Measurements from ENCODE around the gene PHKG2.

PHKG2 gene

DNA sequence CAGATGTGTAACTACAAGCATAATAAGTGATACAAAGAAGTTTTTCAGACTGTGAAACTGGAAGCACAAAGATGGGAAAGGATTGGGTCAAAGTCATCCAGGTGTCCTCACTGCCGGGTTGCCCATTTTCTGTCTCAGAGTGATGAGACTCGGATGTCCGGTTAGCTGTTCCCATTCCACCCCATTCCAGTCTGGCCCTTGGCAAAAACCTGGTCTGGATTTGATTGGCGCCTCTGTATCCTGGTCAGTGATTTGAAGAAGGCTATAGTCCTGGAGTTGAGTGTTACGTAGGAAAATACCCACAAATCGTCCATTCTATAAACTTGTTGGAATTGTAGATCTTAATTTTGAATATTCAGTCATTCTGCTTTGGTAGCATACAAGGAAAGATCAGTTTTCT lies 19.9 kb upstream of the PHKG2 start:
- DNase-seq (ENCODE audit: low spot score): no peak

DNA sequence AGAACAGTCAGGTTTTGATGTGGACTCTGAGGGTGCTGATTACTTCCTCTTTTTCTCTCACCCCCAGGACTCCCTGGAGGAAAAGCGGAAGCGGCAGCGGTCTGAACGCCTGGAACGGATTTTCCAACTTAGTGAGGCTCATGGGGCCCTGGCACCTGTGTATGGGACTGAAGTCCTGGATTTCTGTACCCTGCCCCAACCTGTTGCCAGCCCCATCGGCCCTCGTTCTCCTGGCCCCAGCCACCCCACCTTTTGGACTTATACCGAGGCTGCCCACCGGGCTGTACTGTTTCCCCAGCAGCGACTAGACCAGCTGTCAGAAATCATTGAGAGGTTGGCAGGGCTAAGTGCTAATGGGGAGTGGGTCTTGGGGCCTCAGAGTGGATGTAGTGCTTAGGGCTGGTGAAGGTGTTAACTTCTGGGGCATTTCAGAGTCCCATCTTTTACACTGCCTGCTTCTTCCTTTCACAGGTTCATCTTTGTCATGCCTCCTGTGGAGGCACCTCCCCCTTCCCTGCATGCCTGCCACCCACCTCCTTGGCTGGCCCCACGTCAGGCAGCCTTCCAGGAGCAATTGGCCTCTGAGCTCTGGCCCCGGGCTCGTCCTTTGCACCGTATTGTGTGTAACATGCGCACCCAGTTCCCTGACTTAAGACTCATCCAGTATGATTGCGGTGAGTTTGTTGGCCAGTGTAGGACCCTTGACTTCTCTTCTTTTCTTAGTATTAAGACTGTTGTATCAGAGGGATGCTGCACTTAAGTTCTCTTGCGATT lies 19.1 kb upstream of the PHKG2 start:
- no peak for DNase-seq (ENCODE audit: low spot score)

DNA sequence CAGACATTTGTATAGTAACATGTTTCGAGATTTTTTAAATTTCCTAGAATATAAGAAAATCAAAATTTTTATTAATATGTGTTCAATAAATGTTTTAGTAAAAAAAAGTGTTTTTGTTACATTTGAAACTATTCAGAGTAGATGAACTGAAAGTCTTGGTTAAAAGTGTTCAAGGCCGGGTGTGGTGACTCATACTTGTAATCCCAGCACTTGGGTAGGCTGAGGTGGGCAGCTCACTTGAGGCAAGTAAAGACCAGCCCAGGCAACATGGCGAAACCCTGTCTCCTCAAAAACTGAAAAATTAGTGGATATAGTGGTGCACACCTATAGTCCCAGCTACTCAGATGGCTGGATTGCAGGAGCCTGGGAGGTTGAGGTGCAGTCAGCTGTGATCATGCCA lies 16.8 kb upstream of the PHKG2 start:
- DNase-seq (ENCODE audit: low spot score): no peak

DNA sequence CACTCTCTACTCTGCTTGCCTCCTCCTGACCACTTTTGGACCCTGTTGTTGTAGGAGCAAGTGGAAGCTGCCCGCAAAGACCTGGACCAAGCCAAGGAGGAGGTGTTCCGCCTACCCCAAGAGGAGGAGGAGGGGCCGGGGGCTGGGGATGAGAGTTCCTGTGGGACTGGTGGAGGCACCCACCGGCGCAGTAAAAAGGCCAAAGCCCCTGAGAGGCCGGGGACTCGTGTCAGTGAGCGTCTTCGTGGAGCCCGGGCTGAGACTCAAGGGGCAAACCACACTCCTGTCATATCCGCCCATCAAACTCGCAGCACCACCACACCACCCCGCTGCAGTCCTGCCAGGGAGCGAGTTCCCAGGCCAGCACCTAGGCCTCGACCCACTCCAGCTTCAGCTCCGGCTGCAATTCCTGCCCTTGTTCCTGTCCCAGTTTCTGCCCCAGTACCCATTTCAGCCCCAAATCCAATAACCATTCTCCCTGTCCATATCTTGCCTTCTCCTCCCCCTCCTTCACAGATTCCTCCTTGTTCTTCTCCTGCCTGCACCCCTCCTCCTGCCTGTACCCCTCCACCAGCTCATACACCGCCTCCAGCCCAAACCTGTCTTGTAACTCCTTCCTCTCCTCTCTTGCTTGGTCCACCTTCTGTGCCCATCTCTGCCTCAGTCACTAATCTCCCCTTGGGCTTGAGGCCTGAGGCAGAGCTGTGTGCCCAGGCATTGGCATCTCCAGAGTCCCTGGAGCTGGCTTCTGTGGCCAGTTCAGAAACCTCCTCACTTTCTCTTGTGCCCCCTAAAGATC lies 11.0 kb upstream of the PHKG2 start:
- DNase-seq (ENCODE audit: low spot score): no peak

DNA sequence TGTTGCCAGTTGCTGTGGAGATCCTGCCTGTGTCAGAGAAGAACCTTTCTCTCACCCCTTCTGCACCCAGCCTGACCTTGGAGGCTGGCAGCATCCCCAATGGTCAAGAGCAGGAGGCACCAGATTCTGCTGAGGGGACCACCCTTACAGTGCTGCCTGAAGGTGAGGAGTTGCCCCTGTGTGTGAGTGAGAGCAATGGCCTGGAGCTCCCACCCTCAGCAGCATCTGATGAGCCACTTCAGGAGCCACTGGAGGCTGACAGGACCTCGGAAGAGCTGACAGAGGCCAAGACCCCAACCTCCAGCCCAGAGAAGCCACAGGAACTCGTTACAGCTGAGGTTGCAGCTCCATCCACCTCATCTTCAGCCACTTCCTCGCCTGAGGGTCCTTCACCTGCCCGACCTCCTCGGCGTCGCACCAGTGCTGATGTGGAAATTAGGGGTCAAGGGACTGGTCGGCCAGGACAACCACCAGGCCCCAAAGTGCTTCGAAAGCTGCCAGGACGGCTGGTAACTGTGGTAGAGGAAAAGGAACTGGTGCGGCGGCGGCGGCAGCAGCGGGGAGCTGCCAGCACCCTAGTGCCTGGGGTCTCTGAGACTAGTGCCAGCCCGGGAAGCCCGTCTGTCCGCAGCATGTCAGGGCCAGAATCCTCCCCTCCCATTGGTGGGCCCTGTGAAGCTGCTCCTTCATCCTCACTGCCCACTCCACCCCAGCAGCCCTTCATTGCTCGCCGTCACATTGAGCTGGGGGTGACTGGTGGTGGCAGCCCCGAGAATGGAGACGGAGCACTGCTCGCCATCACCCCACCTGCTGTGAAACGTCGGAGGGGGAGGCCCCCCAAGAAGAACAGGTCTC lies 10.2 kb upstream of the PHKG2 start:
- no peak for DNase-seq (ENCODE audit: low spot score)

DNA sequence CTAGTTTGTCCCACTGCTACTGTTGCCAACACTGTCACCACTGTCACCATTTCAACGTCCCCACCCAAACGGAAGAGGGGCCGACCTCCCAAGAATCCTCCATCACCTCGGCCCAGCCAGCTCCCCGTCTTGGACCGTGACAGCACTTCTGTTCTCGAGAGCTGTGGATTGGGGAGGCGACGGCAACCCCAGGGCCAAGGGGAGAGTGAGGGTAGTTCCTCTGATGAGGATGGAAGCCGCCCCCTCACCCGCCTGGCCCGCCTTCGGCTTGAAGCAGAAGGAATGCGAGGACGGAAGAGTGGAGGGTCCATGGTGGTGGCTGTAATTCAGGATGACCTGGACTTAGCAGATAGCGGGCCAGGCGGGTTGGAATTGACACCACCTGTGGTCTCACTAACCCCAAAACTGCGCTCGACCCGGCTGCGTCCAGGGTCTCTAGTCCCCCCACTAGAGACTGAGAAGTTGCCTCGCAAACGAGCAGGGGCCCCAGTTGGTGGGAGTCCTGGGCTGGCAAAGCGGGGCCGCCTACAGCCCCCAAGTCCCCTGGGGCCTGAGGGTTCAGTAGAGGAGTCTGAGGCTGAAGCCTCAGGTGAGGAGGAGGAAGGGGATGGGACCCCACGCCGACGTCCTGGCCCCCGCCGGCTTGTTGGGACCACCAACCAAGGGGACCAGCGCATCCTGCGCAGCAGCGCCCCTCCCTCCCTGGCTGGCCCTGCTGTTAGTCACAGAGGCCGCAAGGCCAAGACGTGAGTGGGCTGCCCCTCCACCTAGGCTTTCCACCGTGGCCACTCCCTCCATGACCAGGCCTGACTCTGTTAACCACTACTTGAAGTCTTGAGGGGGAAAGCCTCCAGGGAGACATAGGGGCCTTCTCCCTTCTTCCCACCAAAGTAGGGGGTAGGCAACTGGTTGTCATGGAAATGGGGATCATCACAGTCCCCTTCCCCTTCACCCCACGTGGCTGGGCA lies 9.0 kb upstream of the PHKG2 start:
- DNase-seq (ENCODE audit: low spot score): no peak

DNA sequence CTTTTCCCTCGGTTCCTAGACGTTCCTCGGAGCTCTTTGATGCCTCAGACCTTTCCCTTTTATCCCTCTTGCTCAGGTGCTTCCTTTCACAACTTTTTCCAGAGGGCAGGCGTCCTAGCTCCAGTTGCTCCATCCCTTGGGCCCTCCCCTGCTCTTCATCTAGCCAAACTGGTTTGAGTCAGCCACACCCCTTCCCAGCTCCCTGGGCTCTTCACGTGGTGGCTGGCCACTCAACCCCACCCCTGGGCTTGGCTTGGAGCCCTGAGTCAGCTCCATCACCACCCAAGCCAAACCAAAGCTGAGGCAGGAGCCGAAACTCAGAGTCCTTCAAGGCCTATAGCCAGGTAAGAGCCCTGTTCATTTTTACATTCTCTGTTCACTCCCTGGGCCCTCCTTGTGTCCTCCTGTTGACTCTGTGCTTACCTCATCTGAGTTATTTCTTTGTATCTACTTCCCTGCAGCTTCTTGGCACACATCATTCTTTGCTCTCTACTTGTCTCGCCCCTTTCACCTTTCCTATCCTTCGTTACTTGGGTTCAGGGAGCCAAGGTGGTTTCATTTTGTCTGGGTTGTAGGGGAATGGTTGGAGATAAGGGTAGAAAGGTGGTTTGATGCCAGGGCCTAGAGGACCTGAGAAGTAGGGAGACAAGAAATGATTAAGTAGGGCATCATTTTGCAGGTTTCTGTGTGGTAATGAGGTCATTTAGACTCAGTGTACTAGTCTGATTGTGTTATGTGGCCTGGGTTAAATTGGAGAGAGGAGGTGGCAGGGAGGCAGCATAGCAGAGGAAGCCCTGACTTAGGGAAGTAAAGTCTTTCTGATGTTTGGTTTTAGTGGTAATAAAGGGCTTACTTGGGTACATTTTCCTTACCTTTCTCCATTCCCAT lies 7.6 kb upstream of the PHKG2 start:
- DNase-seq (ENCODE audit: low spot score): peak; percentile 85

DNA sequence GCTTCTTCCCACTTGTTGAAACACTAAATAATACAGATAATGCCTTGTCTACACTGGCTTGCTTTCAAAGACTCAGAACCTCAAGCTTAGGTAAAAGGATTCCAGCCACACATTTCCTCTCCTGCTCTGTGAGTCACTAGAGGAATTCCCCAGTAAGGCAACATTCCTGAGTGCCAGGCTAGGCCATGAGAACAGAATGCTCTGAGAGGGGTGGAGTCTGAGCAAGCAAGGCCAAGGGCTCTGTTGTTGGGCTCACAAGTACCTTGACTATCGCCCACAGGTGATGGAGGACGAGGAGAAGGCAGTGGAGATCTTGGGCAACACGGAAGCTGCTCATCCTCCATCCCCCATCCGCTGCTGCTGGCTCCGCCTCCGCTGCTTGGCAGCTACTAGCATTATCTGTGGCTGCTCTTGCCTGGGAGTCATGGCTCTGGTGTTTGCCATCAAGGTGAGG lies 6.7 kb upstream of the PHKG2 start:
- no peak for DNase-seq (ENCODE audit: low spot score)

DNA sequence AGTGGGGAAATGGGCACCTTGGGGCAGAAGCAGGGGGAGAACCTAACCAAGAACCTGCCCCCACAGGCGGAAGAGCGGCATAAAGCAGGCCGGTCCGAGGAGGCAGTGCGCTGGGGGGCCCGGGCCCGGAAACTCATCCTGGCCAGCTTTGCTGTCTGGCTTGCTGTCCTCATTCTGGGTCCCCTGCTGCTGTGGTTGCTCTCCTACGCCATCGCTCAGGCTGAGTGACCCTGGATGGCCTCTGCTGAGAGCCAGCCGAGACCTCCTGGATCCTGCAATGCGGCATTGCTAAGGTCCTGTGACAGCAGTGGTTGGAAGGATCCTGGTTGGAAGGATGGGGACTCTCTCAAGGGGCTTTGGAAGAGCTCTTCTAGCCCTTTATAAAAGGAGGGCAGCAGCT lies 4.5 kb upstream of the PHKG2 start:
- no peak for DNase-seq (ENCODE audit: low spot score)

DNA sequence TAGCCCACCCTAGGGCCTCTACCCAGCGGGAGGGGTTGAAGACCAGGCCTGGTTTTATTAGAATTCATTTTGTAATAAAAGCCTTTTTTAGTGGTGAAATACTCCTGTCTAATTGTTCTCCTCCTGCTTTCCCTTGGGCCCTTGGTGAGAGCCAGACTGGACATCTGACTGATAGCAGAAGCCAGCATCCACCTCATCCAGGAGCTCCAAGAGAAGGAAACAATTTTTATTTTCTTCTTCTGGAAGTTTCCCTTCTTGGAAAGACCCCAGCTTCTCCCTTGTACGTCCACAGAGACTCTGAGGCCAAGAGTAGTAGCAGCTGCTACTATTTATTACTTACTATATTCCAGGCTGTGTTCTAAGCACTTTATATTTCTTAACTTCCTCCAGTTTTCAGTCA lies 4.0 kb upstream of the PHKG2 start:
- no peak for DNase-seq (ENCODE audit: low spot score)

DNA sequence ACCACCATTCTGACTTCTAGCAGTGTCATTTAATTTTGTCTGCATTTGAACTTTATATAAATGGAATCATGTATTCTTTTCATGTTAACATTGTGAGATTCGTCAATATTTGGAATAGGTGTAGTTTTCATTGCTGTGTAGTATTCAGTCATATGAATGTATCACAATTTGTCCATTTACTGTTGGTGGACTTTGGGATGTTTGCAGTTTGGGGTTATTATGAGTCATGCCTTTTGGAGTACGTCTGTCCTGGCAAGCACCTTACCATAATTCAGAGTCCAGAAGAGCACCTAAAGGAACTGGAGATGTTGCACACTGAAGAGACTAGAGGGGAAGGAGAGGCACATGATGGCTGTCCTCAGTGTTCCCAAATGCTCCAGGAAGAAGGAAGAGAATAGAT lies 3.1 kb upstream of the PHKG2 start:
- no peak for DNase-seq (ENCODE audit: low spot score)

DNA sequence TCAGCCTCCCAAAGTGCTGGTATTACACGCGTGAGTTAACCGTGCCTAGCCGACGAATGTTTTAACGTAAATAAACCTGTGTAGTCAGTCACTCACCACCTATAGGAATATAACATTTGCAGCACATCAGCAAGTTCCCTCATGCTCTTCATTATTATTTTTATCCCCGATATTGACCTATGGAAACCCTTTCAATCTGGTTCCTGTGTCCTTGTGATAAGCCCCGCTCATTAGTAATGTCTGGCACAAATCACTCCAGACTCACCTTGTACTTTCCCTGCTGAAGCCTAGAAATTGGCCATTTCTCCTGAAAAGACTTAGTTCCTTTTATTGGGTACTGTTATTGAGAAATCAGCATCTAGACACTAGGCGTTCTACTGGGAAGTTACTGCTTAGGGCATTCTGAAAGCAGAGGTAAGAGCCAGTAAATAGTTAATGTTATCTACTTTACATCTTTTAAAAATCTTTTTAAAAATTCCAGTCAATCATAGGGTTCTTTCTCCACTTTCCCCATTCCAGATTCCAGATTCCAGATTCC lies 1.5 kb upstream of the PHKG2 start:
- no peak for DNase-seq (ENCODE audit: low spot score)

DNA sequence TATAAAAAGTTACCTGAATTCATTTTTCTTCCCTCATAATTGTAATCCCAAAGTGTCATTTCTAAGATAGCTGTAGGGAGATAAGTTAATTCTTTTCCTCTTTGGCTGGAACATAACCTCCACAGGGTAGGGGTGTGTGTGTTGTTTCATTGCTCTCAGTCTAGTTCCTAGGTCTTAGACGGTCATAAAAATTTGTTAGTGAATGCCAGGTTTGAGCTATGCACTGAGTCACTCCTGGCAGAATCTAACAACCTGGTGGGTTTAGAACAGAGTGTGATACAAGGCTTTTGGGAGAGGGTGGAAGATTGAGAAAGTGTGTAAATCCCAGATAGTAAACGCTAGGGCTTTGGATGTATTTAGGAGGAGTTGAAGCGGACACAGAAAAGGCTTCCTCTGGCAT lies 894 bp upstream of the PHKG2 start:
- no peak for DNase-seq (ENCODE audit: low spot score)

DNA sequence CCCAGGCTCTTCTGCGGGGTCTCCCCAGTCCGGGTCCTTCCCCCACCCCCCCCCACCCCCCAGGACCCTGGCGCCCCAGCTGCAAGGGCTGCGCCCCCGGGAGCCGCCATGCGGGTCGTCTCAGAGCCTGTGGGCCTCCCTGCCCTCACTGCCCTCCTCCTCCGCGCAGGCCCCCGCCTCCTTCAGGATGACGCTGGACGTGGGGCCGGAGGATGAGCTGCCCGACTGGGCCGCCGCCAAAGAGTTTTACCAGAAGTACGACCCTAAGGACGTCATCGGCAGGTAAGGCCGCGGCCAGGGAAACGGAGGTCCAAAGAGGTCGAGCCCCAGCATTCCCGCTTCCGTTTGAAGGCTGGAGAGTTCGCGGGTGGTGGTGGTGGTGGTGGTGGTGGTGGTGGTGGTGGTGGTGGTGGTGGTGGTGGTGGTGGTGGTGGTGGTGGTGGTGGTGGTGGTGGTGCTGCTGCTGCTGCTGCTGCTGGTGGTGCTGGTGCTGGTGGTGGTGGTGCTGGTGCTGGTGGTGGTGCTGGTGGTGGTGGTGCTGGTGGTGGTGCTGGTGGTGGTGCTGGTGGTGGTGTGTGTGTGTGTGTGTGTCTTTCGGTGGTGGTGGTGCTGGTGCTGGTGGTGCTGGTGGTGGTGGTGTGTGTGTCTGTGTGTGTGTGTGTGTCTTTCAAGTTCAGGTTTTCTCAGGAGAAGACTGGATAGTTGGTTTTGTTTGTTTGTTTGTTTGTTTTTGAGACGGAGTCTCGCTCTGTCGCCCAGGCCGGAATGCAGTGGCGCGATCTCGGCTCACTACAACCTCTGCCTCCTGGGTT lies 615 bp downstream of the PHKG2 start:
- no peak for DNase-seq (ENCODE audit: low spot score)

DNA sequence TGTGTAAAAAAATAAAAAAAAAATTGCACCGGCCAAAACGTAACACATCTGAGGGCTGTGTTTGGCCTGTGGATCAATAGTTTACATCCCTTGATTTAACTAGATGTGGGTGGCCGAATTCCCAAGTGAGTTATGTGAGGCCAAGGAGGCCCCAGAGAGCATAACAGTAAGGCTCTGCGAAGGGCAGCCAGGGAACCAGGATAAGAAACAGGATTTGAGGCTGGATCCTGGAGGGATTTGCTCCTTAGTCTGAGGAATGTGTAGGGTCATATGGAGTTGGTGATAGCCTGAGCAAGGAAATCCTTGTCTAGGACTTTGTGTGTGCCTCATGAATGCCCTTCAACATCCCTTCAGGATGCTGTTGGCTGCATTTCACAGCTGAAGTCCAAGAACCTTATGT lies 2.0 kb downstream of the PHKG2 start:
- DNase-seq (ENCODE audit: low spot score): no peak

DNA sequence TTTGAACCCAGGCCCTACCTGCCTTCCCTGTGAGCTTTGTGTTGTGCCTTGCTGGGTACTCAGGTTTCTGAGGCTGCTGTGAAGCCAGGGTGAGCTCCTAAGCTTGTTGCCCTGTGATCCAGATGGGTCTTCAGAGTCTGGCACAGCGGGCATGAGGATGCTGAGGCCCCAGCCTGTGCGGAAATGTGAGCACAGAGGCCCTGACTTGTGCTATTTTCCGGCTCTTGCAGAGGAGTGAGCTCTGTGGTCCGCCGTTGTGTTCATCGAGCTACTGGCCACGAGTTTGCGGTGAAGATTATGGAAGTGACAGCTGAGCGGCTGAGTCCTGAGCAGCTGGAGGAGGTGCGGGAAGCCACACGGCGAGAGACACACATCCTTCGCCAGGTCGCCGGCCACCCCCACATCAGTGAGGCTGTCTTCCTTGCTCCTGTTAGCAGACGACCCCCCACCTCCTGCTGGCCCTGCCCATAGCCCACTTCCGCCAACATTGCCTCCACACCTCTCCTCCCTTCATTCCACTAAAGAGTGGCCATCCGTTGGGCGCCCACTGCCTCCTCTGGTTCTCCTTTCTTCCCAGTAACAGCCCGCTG lies 2.7 kb downstream of the PHKG2 start:
- no peak for DNase-seq (ENCODE audit: low spot score)

DNA sequence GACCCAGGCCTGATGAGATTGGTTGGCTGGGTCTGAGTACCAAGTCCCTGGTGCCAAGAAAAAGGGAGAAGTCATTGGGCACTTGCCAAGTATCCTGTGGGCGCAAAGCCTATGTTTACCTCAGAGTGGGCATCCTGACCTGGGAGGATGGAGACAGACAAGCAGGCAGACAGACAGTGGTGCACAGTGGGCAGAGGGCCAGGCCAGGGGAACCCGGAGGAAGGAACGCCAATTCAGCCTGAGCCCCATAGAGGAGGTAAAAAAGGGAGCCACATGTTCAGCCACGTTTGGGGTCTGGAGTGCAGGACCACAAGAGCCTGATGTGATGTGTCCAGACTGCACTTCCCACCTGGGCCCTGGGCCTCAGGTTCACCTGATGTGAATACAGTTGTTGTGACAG lies 5.4 kb downstream of the PHKG2 start:
- no peak for DNase-seq (ENCODE audit: low spot score)

DNA sequence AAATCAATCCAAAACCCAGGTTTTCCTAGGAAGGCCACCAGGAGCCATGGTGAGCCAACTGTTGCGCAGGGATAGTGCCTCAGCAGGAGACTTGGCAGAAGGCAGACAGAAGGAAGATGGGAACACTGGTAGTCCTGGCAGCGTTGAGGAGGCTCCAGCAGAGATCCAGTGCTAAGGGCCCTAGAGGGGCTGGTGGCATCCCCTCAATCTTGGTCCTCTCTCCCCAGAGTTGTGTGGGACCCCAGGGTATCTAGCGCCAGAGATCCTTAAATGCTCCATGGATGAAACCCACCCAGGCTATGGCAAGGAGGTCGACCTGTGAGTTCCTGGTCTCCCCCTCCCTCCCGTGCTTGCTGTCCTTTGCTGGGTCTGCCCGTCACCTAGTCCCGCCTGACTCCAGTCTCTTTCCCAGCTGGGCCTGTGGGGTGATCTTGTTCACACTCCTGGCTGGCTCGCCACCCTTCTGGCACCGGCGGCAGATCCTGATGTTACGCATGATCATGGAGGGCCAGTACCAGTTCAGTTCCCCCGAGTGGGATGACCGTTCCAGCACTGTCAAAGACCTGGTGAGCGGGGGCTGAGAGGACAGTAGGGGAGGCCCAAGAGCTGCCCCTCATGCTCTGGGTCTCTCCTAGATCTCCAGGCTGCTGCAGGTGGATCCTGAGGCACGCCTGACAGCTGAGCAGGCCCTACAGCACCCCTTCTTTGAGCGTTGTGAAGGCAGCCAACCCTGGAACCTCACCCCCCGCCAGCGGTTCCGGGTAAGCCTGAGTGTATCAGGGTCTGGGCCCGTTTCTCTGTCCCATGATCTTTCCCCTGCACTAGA lies 7.9 kb downstream of the PHKG2 start:
- no peak for DNase-seq (ENCODE audit: low spot score)

Measured in hematopoietic multipotent progenitor cell treated with erythropoietin and hydrocortisone succinate and interleukin-3 and kit ligand, for 15 days (in vitro differentiated cells).